OCI-LY7 (cell line): ENCODE measurements around the gene DHCR7. TPM values are rescaled to one million over a fixed set of nuclear protein-coding genes. Genes with fewer than 3 reads are reported as not detected.

Experiments
- BruUV-seq: library from RNA; stranded (reverse); fragments of 400-500 nt; replicated peaks from 2 replicates; lab custom pipeline; 2021; lab: Mats Ljungman, UMichigan
- CTCF ChIA-PET: fragments of 300-600 bp; sonication (Branson Sonifier 250); formaldehyde crosslinking; loops from one replicate; lab custom pipeline; 2022; ENCODE audit warnings: antibody characterized with exemption; ENCODE audit not compliant: unreplicated experiment; lab: Charles Lee
- POLR2A ChIA-PET: fragments of 300-600 bp; sonication (Branson Sonifier 250); formaldehyde crosslinking; loops from one replicate; lab custom pipeline; 2022; ENCODE audit warnings: antibody characterized with exemption; lab: Charles Lee
- DNase-seq: peaks from one replicate; pipeline ENCODE4 v3.0.0-alpha.2; 2015; ENCODE audit warnings: low spot score
- H2AFZ ChIP-seq: fragments of 200-600 bp; sonication (generic), shearing (Covaris generic); 2 replicates; pipeline ENCODE4 v1.6.1; 2014; ENCODE audit warnings: mild to moderate bottlenecking, antibody characterized with exemption, low read length, moderate library complexity
- H3K27ac ChIP-seq: fragments of 200-600 bp; sonication (generic); 2 replicates; pipeline ENCODE4 v1.5.1; 2014; ENCODE audit warnings: mixed run types, low read depth, mild to moderate bottlenecking, moderate library complexity, low read length, inconsistent platforms; ENCODE audit not compliant: poor library complexity, severe bottlenecking
- H3K36me3 ChIP-seq: fragments of 200-600 bp; sonication (generic); 2 replicates; pipeline ENCODE4 v1.6.1; 2014; ENCODE audit warnings: mild to moderate bottlenecking, antibody characterized with exemption, low read length, moderate library complexity, mixed read lengths; ENCODE audit not compliant: insufficient read depth
- H3K4me1 ChIP-seq: fragments of 200-600 bp; sonication (generic); 2 replicates; pipeline ENCODE4 v1.5.1; 2014; ENCODE audit warnings: mild to moderate bottlenecking, low read length; ENCODE audit not compliant: insufficient read depth, poor library complexity, severe bottlenecking
- H3K4me2 ChIP-seq: fragments of 200-600 bp; sonication (generic); 2 replicates; pipeline ENCODE4 v1.6.1; 2014; ENCODE audit warnings: mild to moderate bottlenecking, low read length
- H3K4me3 ChIP-seq: fragments of 200-600 bp; sonication (generic); 2 replicates; pipeline ENCODE4 v1.5.1; 2014; ENCODE audit warnings: mild to moderate bottlenecking, low read depth, low read length; ENCODE audit not compliant: poor library complexity, severe bottlenecking
- H3K79me2 ChIP-seq: fragments of 200-600 bp; sonication (generic); 2 replicates; pipeline ENCODE4 v1.6.1; 2016; ENCODE audit warnings: low read depth, mild to moderate bottlenecking, low read length, moderate library complexity, mixed read lengths; ENCODE audit not compliant: insufficient read depth
- H3K9me2 ChIP-seq: fragments of 200-600 bp; sonication (generic); 2 replicates; pipeline ENCODE4 v1.6.1; 2016; ENCODE audit warnings: mild to moderate bottlenecking, low read length, mixed read lengths; ENCODE audit not compliant: insufficient read depth
- H3K9me3 ChIP-seq: fragments of 200-600 bp; sonication (generic); 2 replicates; pipeline ENCODE4 v1.6.1; 2014; ENCODE audit warnings: mild to moderate bottlenecking, mixed run types, low read length, mixed read lengths
- H4K20me1 ChIP-seq: fragments of 200-600 bp; sonication (generic); 2 replicates; pipeline ENCODE4 v1.6.1; 2014; ENCODE audit warnings: mild to moderate bottlenecking, antibody characterized with exemption, low read length, moderate library complexity, mixed read lengths; ENCODE audit not compliant: insufficient read depth
- CTCF ChIP-seq: fragments of 200-600 bp; sonication (generic); conservative IDR thresholded peaks from 2 replicates; pipeline ENCODE4 v1.5.1; 2014; ENCODE audit warnings: mild to moderate bottlenecking, antibody characterized with exemption, low read length, moderate library complexity, mixed read lengths
- EZH2phosphoT487 ChIP-seq: fragments of 200-600 bp; sonication (generic); IDR thresholded peaks from 2 replicates; pipeline ENCODE4 v1.6.1; 2018; ENCODE audit warnings: low read depth, borderline replicate concordance, mild to moderate bottlenecking, mixed run types, antibody characterized with exemption, low read length, moderate library complexity, mixed read lengths
- intact Hi-C: fragments of 100-400 bp; cut with micrococcal nuclease; formaldehyde crosslinking; loops from one replicate; pipeline ENCODE4 v1.10.0; 2022; ENCODE audit not compliant: unreplicated experiment
- total RNA-seq, 2 experiments: library from RNA; depleted of rRNA in 1 of 2; stranded (reverse); fragments of >200 nt in 1 of 2; shearing (Covaris generic) in 1 of 2; gene quantifications; 2 replicates each; pipeline ENCODE4 v1.2.3, GENCODE V29; 2014 to 2022

Gene DHCR7
- total RNA-seq, 2 experiments from 2014 or later = 33.4 to 110 TPM

GRCh38 chr11:71435278-71435951 lies 12.8 kb downstream of the DHCR7 start:
- CTCF ChIA-PET = no interaction called here
- peaks cover 56% of the 10 kb centered on the region for H3K36me3 ChIP-seq
- BruUV-seq = no TSS peak
- no peak for DNase-seq
- POLR2A ChIA-PET = no interaction called here
- no peak for TF ChIP-seq EZH2phosphoT487
- no peak for TF ChIP-seq CTCF
- no peaks in the 10 kb centered on the region for H3K79me2 ChIP-seq
- H2AFZ ChIP-seq = no peak overlapping the region
- H3K9me3 ChIP-seq = no peaks in the 10 kb centered on the region
- H3K27ac ChIP-seq = no peak overlapping the region
- no peaks in the 10 kb centered on the region for H4K20me1 ChIP-seq
- H3K9me2 ChIP-seq = no peaks in the 10 kb centered on the region
- no peaks in the 10 kb centered on the region for H3K4me1 ChIP-seq
- intact Hi-C loops = no loop called here
- no peak overlapping the region for H3K4me3 ChIP-seq
- no peak overlapping the region for H3K4me2 ChIP-seq

- Histone ChIP-seq H3K27ac (no peak overlapping the region), H3K4me2 (no peak overlapping the region), H3K4me3 (no peak overlapping the region), H3K9me3 (no peaks in the 10 kb centered on the region), H3K36me3 (peaks cover 48% of the 10 kb centered on the region), H2AFZ (no peak overlapping the region), H3K4me1 (no peaks in the 10 kb centered on the region), H3K79me2 (no peaks in the 10 kb centered on the region), H3K9me2 (no peaks in the 10 kb centered on the region), H4K20me1 (no peaks in the 10 kb centered on the region)
- intact Hi-C loops = no loop called here
- CTCF ChIA-PET = no interaction called here
- no peak for DNase-seq
- POLR2A ChIA-PET = no interaction called here
- BruUV-seq = TSS peak; percentile 58
- no peak for TF ChIP-seq EZH2phosphoT487
- TF ChIP-seq CTCF = no peak
Observed at GRCh38 chr11:71434576-71435130, 13.5 kb downstream of the DHCR7 start.
